HG02678 (cell line): ENCODE data around the gene ARHGEF40.

Experiments used
- ATAC-seq: cut with Tn5 transposase; IDR thresholded peaks from one replicate; pipeline ENCODE4 v1.9.1; 2021; ENCODE audit warnings: mild to moderate bottlenecking, moderate library complexity; ENCODE audit not compliant: unreplicated experiment

The ARHGEF40 gene

GRCh38 chr14:21070083-21070609, at the start of gene ARHGEF40:
TSS of gene ARHGEF40 (plus strand) at chr14:21070304. CDS start at chr14:21070397, 93 bp downstream.
- ATAC-seq = no peak

GRCh38 chr14:21020977-21021545, 49.0 kb upstream of the ARHGEF40 start:
- no peak for ATAC-seq

- ATAC-seq = no peak
These were observed 47.4 kb upstream of the ARHGEF40 start for GRCh38 chr14:21022686-21023085.

GRCh38 chr14:21023174-21023573, 46.9 kb upstream of the ARHGEF40 start:
- no peak for ATAC-seq

- ATAC-seq = no peak
These were observed 46.1 kb upstream of the ARHGEF40 start for GRCh38 chr14:21023817-21024584.

GRCh38 chr14:21024585-21025370, 45.3 kb upstream of the ARHGEF40 start, which contains the start of gene NDRG2:
TSS of gene NDRG2 (minus strand) at chr14:21025061. CDS start at chr14:21023315, 1,746 bp downstream.
- no peak for ATAC-seq

- ATAC-seq = no peak
These were observed 44.5 kb upstream of the ARHGEF40 start for GRCh38 chr14:21025371-21026273.

GRCh38 chr14:21026274-21026987, 43.7 kb upstream of the ARHGEF40 start:
- no peak for ATAC-seq

- ATAC-seq = no peak
These were observed 43.2 kb upstream of the ARHGEF40 start for GRCh38 chr14:21026988-21027315.

- ATAC-seq = no peak
These were observed 40.2 kb upstream of the ARHGEF40 start, which contains the start of gene TPPP2 for GRCh38 chr14:21029917-21030316. TSS of gene TPPP2 (plus strand) at chr14:21030217. CDS start at chr14:21030582, 365 bp downstream.

- ATAC-seq = no peak
These were observed 39.6 kb upstream of the ARHGEF40 start for GRCh38 chr14:21030531-21030930.

- no peak for ATAC-seq
These were observed 37.6 kb upstream of the ARHGEF40 start for GRCh38 chr14:21032326-21033132.

- ATAC-seq = no peak
These were observed 36.9 kb upstream of the ARHGEF40 start for GRCh38 chr14:21033133-21033698.

GRCh38 chr14:21034707-21035106, 35.4 kb upstream of the ARHGEF40 start, which contains the start of gene RNASE13:
TSS of gene RNASE13 (minus strand) at chr14:21034807. CDS start at chr14:21034288, 519 bp downstream.
- no peak for ATAC-seq

GRCh38 chr14:21036751-21037150, 33.4 kb upstream of the ARHGEF40 start:
- no peak for ATAC-seq

- no peak for ATAC-seq
These were observed 32.9 kb upstream of the ARHGEF40 start for GRCh38 chr14:21037156-21037555.

GRCh38 chr14:21038441-21039422, 31.4 kb upstream of the ARHGEF40 start:
- no peak for ATAC-seq
